ENCODE measurements around the gene MRPL14. TPM values are rescaled to one million over a fixed set of nuclear protein-coding genes. Genes with fewer than 3 reads are reported as not detected.

MRPL14 gene
- total and polyA plus RNA-seq, 9 of the 15 experiments (the other 6 are each of a cell fraction or from before 2014, with no cell fraction given): 126 to 424 (median 165) TPM

DNA sequence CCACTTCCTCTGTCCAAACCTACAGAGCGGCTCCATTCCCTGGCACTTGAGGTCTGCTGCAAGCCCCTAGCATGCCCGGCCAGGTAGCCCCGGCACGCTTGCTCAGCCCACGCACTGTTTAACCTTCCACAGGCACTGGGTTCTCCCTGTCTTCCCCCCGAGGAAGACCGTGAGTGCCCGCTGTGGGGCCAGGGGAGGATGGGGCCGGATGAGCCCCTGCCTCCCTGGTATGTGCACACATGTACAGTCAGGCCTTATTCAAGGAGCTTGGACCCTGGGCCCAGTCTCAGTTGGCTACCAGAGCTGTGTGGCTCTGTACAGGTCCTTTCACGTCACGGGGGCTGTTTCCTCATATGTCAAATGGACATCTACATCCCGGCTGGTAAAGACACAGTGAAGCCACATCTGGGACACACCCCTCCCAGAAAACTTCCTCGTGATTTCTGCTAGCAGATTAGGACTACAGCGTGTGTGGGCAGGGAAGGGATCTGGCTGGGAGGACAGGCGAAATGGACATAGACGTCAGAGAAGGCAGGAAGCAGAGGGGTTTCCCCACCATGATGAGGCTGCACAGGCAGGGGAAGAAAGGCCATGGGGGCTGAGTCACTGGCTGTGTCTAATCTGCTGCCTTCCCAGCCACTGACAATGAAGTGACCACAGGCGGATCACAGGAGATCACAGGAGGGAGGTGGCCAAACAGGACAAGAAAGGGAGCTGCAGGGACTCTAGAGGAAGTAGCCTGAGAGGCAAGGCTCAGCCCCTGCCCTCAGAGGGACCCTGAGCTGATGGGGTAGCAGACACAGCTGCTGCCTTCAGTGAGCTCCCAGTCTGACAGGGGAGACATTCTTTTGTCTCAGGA lies 62.9 kb downstream of the MRPL14 start (continued):
- TF ChIP-seq, protein P1, sequence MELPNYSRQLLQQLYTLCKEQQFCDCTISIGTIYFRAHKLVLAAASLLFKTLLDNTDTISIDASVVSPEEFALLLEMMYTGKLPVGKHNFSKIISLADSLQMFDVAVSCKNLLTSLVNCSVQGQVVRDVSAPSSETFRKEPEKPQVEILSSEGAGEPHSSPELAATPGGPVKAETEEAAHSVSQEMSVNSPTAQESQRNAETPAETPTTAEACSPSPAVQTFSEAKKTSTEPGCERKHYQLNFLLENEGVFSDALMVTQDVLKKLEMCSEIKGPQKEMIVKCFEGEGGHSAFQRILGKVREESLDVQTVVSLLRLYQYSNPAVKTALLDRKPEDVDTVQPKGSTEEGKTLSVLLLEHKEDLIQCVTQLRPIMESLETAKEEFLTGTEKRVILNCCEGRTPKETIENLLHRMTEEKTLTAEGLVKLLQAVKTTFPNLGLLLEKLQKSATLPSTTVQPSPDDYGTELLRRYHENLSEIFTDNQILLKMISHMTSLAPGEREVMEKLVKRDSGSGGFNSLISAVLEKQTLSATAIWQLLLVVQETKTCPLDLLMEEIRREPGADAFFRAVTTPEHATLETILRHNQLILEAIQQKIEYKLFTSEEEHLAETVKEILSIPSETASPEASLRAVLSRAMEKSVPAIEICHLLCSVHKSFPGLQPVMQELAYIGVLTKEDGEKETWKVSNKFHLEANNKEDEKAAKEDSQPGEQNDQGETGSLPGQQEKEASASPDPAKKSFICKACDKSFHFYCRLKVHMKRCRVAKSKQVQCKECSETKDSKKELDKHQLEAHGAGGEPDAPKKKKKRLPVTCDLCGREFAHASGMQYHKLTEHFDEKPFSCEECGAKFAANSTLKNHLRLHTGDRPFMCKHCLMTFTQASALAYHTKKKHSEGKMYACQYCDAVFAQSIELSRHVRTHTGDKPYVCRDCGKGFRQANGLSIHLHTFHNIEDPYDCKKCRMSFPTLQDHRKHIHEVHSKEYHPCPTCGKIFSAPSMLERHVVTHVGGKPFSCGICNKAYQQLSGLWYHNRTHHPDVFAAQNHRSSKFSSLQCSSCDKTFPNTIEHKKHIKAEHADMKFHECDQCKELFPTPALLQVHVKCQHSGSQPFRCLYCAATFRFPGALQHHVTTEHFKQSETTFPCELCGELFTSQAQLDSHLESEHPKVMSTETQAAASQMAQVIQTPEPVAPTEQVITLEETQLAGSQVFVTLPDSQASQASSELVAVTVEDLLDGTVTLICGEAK (IDR thresholded peaks at IDR 0.05): peak; percentile 34; the same call in 1 of the 2 replicates
- TF ChIP-seq, protein P1 (CRISPR knock-in tag; IDR thresholded peaks at IDR 0.05): no peak
- TF ChIP-seq, protein P2, sequence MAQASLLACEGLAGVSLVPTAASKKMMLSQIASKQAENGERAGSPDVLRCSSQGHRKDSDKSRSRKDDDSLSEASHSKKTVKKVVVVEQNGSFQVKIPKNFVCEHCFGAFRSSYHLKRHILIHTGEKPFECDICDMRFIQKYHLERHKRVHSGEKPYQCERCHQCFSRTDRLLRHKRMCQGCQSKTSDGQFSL (CRISPR knock-in tag; IDR thresholded peaks at IDR 0.05): no peak; the same call in 1 of the 2 replicates
- TF ChIP-seq, protein P2 (tag; IDR thresholded peaks at IDR 0.05): no peak
- no peak for TF ChIP-seq BDP1 (IDR thresholded peaks at IDR 0.05; ENCODE audit: insufficient read depth, insufficient read length)
- TF ChIP-seq NFE2L1 (tag; IDR thresholded peaks at IDR 0.05; ENCODE audit: borderline replicate concordance, low read depth): no peak
- TF ChIP-seq SMAD2 (IDR thresholded peaks at IDR 0.05; ENCODE audit: low read depth, low read length): no peak
- no peak for TF ChIP-seq ZNF224 (CRISPR knock-in tag; IDR thresholded peaks at IDR 0.05)
- TF ChIP-seq CCAR2 (IDR thresholded peaks at IDR 0.05; ENCODE audit: low read depth, low read length): no peak
- no peak for TF ChIP-seq SRSF3 (IDR thresholded peaks at IDR 0.05; ENCODE audit: insufficient read depth, low read length)
- TF ChIP-seq MYBL2 (IDR thresholded peaks at IDR 0.05; ENCODE audit: low read depth): no peak
- TF ChIP-seq MYBL2 (CRISPR knock-in tag; IDR thresholded peaks at IDR 0.05; ENCODE audit: borderline replicate concordance): no peak
- no peak for TF ChIP-seq HNRNPK (IDR thresholded peaks at IDR 0.05; ENCODE audit: low read depth, low read length, poor library complexity, severe bottlenecking)
- TF ChIP-seq, protein P3, sequence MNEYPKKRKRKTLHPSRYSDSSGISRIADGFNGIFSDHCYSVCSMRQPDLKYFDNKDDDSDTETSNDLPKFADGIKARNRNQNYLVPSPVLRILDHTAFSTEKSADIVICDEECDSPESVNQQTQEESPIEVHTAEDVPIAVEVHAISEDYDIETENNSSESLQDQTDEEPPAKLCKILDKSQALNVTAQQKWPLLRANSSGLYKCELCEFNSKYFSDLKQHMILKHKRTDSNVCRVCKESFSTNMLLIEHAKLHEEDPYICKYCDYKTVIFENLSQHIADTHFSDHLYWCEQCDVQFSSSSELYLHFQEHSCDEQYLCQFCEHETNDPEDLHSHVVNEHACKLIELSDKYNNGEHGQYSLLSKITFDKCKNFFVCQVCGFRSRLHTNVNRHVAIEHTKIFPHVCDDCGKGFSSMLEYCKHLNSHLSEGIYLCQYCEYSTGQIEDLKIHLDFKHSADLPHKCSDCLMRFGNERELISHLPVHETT (CRISPR knock-in tag; conservative IDR thresholded peaks at IDR 0.05 in 1 of 2, IDR thresholded peaks at IDR 0.05 in 1 of 2): peak in 1 of 2 experiments; percentile 63; a peak in 1 of 4 replicates
- TF ChIP-seq ZNF134 (CRISPR knock-in tag; conservative IDR thresholded peaks at IDR 0.05): peak; percentile 33; the same call in 1 of the 2 replicates

Measured in K562 (cell line).